Measurements from ENCODE around the gene VAPA. TPM values are rescaled to one million over a fixed set of nuclear protein-coding genes. Genes with fewer than 3 reads are reported as not detected.
A peak's percentile ranks its signal among the peaks of the same experiment; 100 is the strongest.
"Not testable (repeated sequence)": the region's sequence is repeated elsewhere in the genome, so short reads cannot be mapped to it uniquely, and the experiment has no call there.

VAPA gene
- total RNA-seq, 1 donor from 2014 or later, result 132 TPM

- no peak overlapping the region for H3K4me3 Mint-ChIP-seq
- no peaks in the 10 kb centered on the region for H3K9me3 Mint-ChIP-seq
- H3K27ac Mint-ChIP-seq, result peak overlapping the region; percentile 51
- TF ChIP-seq CTCF (conservative IDR thresholded peaks at IDR 0.05), result no peak
- H3K36me3 Mint-ChIP-seq, result no peaks in the 10 kb centered on the region
- H3K4me1 Mint-ChIP-seq (ENCODE audit: unreplicated experiment), result no peaks in the 10 kb centered on the region
- no peaks in the 10 kb centered on the region for H3K27me3 Mint-ChIP-seq
- no peak for DNase-seq (ENCODE audit: extremely low spot score, unreplicated experiment)
These were observed 14.8 kb upstream of the VAPA start for GRCh38 chr18:9898792-9899549.

GRCh38 chr18:9899550-9899930, 14.3 kb upstream of the VAPA start:
- H3K9me3 Mint-ChIP-seq; H3K4me3 Mint-ChIP-seq; DNase-seq (ENCODE audit: extremely low spot score, unreplicated experiment); H3K4me1 Mint-ChIP-seq (ENCODE audit: unreplicated experiment); H3K27me3 Mint-ChIP-seq; H3K36me3 Mint-ChIP-seq: not testable (repeated sequence)
- H3K27ac Mint-ChIP-seq, result peak overlapping the region; percentile 51

GRCh38 chr18:9900699-9901098, 13.1 kb upstream of the VAPA start:
- Mint-ChIP-seq H3K4me3 (no peak overlapping the region), H3K4me1 (ENCODE audit: unreplicated experiment) (peaks cover 4% of the 10 kb centered on the region), H3K27ac (no peak overlapping the region), H3K9me3 (no peaks in the 10 kb centered on the region), H3K27me3 (peaks cover 2% of the 10 kb centered on the region), H3K36me3 (no peaks in the 10 kb centered on the region)
- no peak for TF ChIP-seq CTCF (conservative IDR thresholded peaks at IDR 0.05)
- DNase-seq (ENCODE audit: extremely low spot score, unreplicated experiment), result no peak

GRCh38 chr18:9901377-9901776, 12.4 kb upstream of the VAPA start:
- Mint-ChIP-seq H3K4me3 (no peak overlapping the region), H3K4me1 (ENCODE audit: unreplicated experiment) (peaks cover 6% of the 10 kb centered on the region), H3K27me3 (peaks cover 4% of the 10 kb centered on the region), H3K27ac (no peak overlapping the region), H3K9me3 (no peaks in the 10 kb centered on the region), H3K36me3 (no peaks in the 10 kb centered on the region)
- no peak for DNase-seq (ENCODE audit: extremely low spot score, unreplicated experiment)
- no peak for TF ChIP-seq CTCF (conservative IDR thresholded peaks at IDR 0.05)

GRCh38 chr18:9902264-9902663, 11.6 kb upstream of the VAPA start:
- DNase-seq (ENCODE audit: extremely low spot score, unreplicated experiment); H3K27me3 Mint-ChIP-seq; H3K4me1 Mint-ChIP-seq (ENCODE audit: unreplicated experiment); H3K4me3 Mint-ChIP-seq; H3K36me3 Mint-ChIP-seq; H3K27ac Mint-ChIP-seq; H3K9me3 Mint-ChIP-seq: not testable (repeated sequence)

GRCh38 chr18:9902832-9903231, 11.0 kb upstream of the VAPA start:
- TF ChIP-seq CTCF (conservative IDR thresholded peaks at IDR 0.05), result no peak
- H3K27ac Mint-ChIP-seq, result no peak overlapping the region
- H3K36me3 Mint-ChIP-seq, result no peaks in the 10 kb centered on the region
- no peak for DNase-seq (ENCODE audit: extremely low spot score, unreplicated experiment)
- no peaks in the 10 kb centered on the region for H3K9me3 Mint-ChIP-seq
- peaks cover 6% of the 10 kb centered on the region for H3K4me1 Mint-ChIP-seq (ENCODE audit: unreplicated experiment)
- H3K27me3 Mint-ChIP-seq, result peaks cover 4% of the 10 kb centered on the region
- H3K4me3 Mint-ChIP-seq, result no peak overlapping the region
